NK-92 treated with Interleukin-12 subunit alpha and Interleukin-12 subunit beta, amount 100 ng/mL, for 24 hours (cell line): ENCODE data around the gene GALNTL6.
A peak's percentile ranks its signal among the peaks of the same experiment; 100 is the strongest.
"Not testable (repeated sequence)": the region's sequence is repeated elsewhere in the genome, so short reads cannot be mapped to it uniquely, and the experiment has no call there.

ENCODE experiments used
- DNase-seq: peaks from one replicate; lab custom pipeline; 2025; lab: John Stamatoyannopoulos, UW

GALNTL6 gene

GRCh38 chr4:172758586-172759340 lies 945.6 kb downstream of the GALNTL6 start:
- DNase-seq: no peak

GRCh38 chr4:172760512-172760911 lies 947.3 kb downstream of the GALNTL6 start:
- no peak for DNase-seq

DNA sequence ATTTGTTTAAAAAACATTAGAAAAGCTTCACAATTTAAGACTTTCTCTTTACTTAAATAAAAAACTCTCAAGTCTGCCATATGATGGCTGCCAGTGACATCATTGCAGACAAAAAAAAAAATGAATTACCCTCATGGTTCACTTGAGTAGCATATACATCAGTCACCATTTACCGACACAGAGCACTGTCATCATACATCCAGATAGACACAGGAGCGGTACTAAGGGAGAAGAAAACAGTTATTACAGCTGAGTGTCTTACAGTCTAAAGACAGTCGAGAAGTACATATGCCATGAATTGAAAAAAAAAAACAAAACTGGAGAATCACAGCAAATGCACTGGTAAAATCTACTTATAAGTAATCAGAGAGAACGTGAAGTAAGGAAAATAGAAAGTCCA lies 949.7 kb downstream of the GALNTL6 start:
- DNase-seq: no peak

GRCh38 chr4:172770787-172771186 lies 957.6 kb downstream of the GALNTL6 start:
- no peak for DNase-seq

GRCh38 chr4:172772781-172773180 lies 959.6 kb downstream of the GALNTL6 start:
- no peak for DNase-seq

DNA sequence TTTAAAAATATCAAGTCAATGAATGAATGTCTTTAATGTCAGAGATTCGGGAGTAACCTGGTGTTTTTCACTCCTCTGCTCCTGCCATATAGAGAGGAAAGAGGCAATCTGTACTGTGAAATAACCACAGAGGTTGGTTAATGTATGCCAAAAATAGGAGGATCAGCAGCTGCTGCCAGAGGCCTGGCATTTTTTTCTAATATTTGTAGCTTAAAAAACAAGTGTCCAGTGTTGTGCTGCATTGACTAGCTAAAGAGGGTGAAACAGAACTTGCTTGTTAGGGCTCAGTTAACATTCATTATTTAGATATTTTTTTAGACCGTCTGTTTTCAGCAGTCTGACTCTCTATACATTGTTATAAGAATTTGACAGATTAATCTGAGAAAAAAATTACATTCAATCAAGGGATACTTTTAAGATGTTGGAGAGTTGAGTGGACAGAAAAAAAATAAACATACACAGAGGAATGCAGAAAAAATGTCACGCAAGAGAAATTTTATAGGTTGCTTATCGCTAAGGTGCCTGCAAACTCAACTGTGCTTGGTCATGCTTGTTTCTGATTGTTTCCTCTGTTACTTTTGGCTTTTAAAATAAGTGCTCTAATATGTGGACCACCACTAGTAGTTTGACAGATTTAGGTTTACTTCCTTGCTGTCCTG lies 963.1 kb downstream of the GALNTL6 start:
- no peak for DNase-seq

- no peak for DNase-seq
Observed at GRCh38 chr4:172777729-172778431, 964.7 kb downstream of the GALNTL6 start.

GRCh38 chr4:172778583-172778982 lies 965.4 kb downstream of the GALNTL6 start:
- DNase-seq: no peak

- no peak for DNase-seq
Observed at GRCh38 chr4:172780566-172781081, 967.4 kb downstream of the GALNTL6 start.

DNA sequence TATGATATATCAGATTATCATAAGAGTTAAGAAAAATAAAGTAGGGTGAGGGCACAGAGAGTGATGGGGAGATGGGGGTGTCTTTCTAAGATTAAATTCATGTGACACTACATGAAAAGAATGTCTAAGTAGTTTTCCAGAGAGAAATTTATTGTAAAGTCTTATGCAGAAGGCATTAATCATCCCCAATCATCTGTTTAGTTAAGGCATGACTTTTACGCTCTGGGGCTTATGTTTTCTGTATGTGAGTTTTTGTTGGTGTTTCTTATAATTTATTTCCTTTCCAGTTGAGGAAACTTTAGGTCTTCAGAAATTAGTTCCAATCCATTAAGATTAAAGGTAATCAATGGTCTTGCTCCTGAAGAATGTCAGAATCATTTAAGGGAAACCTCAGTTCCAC lies 972.4 kb downstream of the GALNTL6 start:
- no peak for DNase-seq

DNA sequence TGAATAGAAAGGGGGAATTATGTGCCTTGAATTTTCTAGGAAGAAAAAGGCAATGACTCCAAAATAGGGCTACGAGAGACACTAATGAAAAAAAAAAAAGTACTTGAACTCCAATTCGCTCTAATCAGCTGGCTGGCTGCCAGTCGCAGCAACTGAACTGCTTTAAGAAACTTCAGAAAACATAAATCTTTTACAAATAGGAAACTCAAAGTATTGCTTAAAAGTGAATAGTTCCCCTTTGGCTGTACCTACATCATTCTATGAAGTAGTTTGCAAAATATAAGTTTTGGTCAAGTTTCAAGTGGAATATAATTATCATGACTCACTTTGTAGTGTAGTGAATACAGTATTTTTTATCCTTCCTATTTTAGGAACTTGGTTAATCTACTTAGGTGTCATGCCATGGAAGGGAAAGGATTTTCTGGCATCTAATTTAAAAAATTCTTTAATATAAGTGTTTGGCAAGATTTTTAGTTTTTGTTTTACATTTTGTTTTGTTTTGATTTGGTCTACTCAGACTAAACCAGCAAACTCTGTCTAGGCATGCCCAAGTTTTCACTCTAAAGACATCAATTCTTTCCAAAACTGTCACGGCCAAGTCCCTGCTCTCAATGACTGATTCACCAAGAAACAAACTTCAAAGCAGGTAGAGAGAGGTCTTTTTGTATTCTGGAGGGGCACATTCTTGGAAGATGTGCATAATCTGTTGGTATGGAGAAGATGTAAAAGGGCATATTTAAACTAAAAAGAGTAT lies 973.0 kb downstream of the GALNTL6 start:
- DNase-seq: no peak

DNA sequence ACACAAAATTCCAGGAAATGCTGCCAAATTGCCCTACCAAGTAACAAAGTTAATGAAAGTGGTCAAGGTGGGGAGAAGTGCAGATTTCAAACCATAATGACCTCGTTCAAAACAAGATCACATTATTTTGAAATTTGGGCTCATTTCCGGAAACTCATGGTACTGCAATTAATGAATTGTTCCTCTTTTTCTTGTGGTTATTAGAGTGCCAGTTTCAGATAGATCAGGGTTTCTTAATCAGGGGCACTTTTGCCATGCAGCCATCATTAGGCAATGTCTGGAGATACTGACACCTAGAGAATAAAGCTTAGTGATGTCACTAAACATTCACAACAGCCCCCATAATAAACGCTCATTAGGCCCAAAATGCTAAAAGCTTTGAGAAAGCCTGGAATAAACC lies 973.9 kb downstream of the GALNTL6 start:
- DNase-seq: no peak

DNA sequence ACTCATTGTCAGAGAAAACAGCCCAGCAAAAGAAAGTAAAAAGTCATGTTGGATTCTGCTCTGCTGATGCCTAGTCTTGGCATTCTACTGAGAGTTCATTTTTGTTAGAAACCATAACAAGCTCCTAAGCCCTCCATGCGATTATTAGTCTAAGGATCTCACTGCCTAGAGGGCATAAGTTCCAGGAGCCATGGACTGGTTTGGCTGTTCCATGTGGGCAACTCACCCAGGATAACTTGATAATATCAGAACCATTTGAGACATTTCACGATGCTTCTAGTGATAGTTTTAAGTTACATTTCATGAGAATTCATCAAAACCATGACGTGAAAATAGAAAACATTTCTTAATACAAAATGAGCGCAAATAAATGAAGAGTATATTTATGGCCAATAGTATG lies 978.6 kb downstream of the GALNTL6 start:
- DNase-seq: no peak

- no peak for DNase-seq
Observed at GRCh38 chr4:172793565-172794306, 980.5 kb downstream of the GALNTL6 start.

DNA sequence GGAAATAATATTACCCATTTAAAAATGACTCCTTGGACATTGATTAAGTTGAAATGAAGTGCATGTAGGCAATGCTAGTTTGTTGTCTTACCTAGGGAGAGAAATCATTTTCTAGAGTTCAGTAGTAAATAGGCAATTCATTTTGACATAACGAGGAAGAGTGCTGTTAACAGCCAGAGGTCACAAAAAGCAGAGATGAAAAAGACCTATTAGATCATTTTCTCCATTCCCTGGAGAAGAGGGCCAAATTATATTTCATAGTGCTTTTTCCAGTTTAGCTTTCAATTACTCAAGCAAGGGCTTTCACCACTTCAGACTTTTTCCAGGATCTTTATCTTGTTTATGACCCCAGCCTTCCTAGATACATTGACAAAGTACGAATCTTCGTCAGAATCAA lies 981.1 kb downstream of the GALNTL6 start:
- DNase-seq: no peak

DNA sequence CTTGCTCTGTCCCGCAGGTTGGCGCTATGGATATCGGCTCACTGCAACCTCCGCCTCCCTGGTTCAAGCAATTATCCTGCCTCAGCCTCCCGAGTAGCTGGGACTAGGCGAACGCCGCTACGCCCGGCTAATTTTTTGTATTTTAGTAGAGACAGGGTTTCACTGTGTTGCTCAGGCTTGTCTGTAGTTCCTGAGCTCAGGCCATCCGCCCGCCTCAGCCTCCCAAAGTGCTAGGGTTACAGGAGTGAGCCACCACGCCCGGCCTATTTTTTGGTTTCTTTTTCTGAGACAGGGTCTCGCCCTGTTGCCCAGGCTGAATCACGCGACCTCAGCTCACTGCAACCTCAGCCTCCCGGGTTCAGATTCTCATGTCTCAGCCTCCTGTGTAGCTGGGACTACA lies 984.1 kb downstream of the GALNTL6 start:
- not testable (repeated sequence) for DNase-seq

DNA sequence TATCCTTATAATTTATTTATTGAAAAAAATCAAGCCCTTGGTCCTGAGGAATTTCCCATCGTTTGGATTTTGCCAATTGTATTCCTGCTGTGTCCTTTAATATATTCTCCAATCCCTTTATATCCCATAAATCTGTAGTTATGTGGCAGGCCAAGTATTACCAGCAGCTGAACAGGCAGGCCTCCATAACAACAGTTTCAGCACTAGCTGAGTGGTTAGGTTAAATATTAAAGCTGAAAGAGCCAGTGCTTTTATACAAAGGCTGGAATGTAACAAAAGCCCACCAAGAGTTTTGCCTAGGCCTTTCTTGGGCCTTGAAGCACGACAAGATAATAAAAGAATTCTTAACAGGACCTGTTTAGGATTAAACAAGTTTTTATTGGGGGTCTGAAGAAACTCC lies 988.8 kb downstream of the GALNTL6 start:
- no peak for DNase-seq

GRCh38 chr4:172806841-172807240 lies 993.6 kb downstream of the GALNTL6 start:
- DNase-seq: no peak

- DNase-seq: no peak
Observed at GRCh38 chr4:172808196-172808595, 995.0 kb downstream of the GALNTL6 start.

- DNase-seq: no peak
Observed at GRCh38 chr4:172809319-172809718, 996.1 kb downstream of the GALNTL6 start.

- DNase-seq: peak; percentile 33
Observed at GRCh38 chr4:172813359-172813923, 1000.2 kb downstream of the GALNTL6 start.
